Measurements from ENCODE around the gene NPAS4.
"Not testable (repeated sequence)": the region's sequence is repeated elsewhere in the genome, so short reads cannot be mapped to it uniquely, and the experiment has no call there.

The NPAS4 gene

GRCh38 chr11:66420671-66421476, at the start of gene NPAS4:
Gene NPAS4, plus strand, starts transcription at chr11:66421035. Its CDS starts 145 bp downstream, at chr11:66421180.
- Histone ChIP-seq H3K36me3 (replicated peaks; ENCODE audit: low read depth, low read length) (no peaks in the 10 kb centered on the region), H4K20me1 (ENCODE audit: insufficient read depth, low read length) (peaks cover 57% of the 10 kb centered on the region), H3K27me3 (ENCODE audit: low read depth, low read length) (peaks cover 16% of the 10 kb centered on the region), H3K79me2 (ENCODE audit: low read length) (no peaks in the 10 kb centered on the region), H3K9ac (ENCODE audit: low read length) (no peak within 1 kb of the TSS), H3K9me3 (ENCODE audit: insufficient read depth, low read length) (no peaks in the 10 kb centered on the region), H2AFZ (ENCODE audit: low read depth, low read length) (no peak within 1 kb of the TSS), H3K4me1 (ENCODE audit: low read length) (0 out of 2 replicates have a peak, but pooled peaks cover 6% of the 10 kb centered on the region), H3K4me2 (ENCODE audit: low read length) (no peak within 1 kb of the TSS), H3K4me3 (ENCODE audit: low read length) (no peak within 1 kb of the TSS), H3K27ac (ENCODE audit: low read length) (no peak within 1 kb of the TSS)
- no peak for TF ChIP-seq EZH2phosphoT487 (IDR thresholded peaks at IDR 0.05; ENCODE audit: low read depth)
- TF ChIP-seq CTCF (IDR thresholded peaks at IDR 0.05; ENCODE audit: low read depth, low read length) = no peak

- Histone ChIP-seq H4K20me1 (ENCODE audit: insufficient read depth, low read length) (no peaks in the 10 kb centered on the region), H3K4me3 (ENCODE audit: low read length) (peak within 1 kb of the TSS; percentile 78), H2AFZ (ENCODE audit: low read depth, low read length) (peak within 1 kb of the TSS; percentile 82), H3K9ac (ENCODE audit: low read length) (peak within 1 kb of the TSS; percentile 64), H3K79me2 (ENCODE audit: low read length) (no peaks in the 10 kb centered on the region), H3K4me2 (ENCODE audit: low read length) (peak within 1 kb of the TSS; percentile 91), H3K36me3 (replicated peaks; ENCODE audit: low read depth, low read length) (no peaks in the 10 kb centered on the region), H3K27me3 (ENCODE audit: low read depth, low read length) (no peaks in the 10 kb centered on the region), H3K9me3 (ENCODE audit: insufficient read depth, low read length) (no peaks in the 10 kb centered on the region), H3K27ac (ENCODE audit: low read length) (peak within 1 kb of the TSS; percentile 54), H3K4me1 (ENCODE audit: low read length) (peaks cover 12% of the 10 kb centered on the region)
- TF ChIP-seq EZH2phosphoT487 (IDR thresholded peaks at IDR 0.05; ENCODE audit: low read depth) (no peak), CTCF (IDR thresholded peaks at IDR 0.05; ENCODE audit: low read depth, low read length) (no peak)
Observed at GRCh38 chr11:66371627-66372415, 49.0 kb upstream of the NPAS4 start, which contains the start of gene SLC29A2. Gene SLC29A2, minus strand, starts transcription at chr11:66371760. Its CDS starts 169 bp downstream, at chr11:66371591.

GRCh38 chr11:66373265-66373664, 47.6 kb upstream of the NPAS4 start:
- H3K4me2 ChIP-seq (ENCODE audit: low read length) = peak overlapping the region; percentile 91
- H3K27me3 ChIP-seq (ENCODE audit: low read depth, low read length) = no peaks in the 10 kb centered on the region
- no peak overlapping the region for H3K27ac ChIP-seq (ENCODE audit: low read length)
- peaks cover 12% of the 10 kb centered on the region for H3K4me1 ChIP-seq (ENCODE audit: low read length)
- H3K4me3 ChIP-seq (ENCODE audit: low read length) = peak overlapping the region; percentile 78
- no peaks in the 10 kb centered on the region for H3K9me3 ChIP-seq (ENCODE audit: insufficient read depth, low read length)
- 0 out of 2 replicates have a peak overlapping the region, but pooled peaks have one; percentile 21 for H2AFZ ChIP-seq (ENCODE audit: low read depth, low read length)
- H3K9ac ChIP-seq (ENCODE audit: low read length) = no peak overlapping the region
- no peaks in the 10 kb centered on the region for H4K20me1 ChIP-seq (ENCODE audit: insufficient read depth, low read length)
- no peak for TF ChIP-seq EZH2phosphoT487 (IDR thresholded peaks at IDR 0.05; ENCODE audit: low read depth)
- no peak for TF ChIP-seq CTCF (IDR thresholded peaks at IDR 0.05; ENCODE audit: low read depth, low read length)
- H3K36me3 ChIP-seq (replicated peaks; ENCODE audit: low read depth, low read length) = no peaks in the 10 kb centered on the region
- no peaks in the 10 kb centered on the region for H3K79me2 ChIP-seq (ENCODE audit: low read length)

- Histone ChIP-seq H2AFZ (ENCODE audit: low read depth, low read length) (0 out of 2 replicates have a peak overlapping the region, but pooled peaks have one; percentile 21), H3K4me1 (ENCODE audit: low read length) (peaks cover 12% of the 10 kb centered on the region)
- H3K9ac ChIP-seq (ENCODE audit: low read length); H3K4me2 ChIP-seq (ENCODE audit: low read length); H3K4me3 ChIP-seq (ENCODE audit: low read length); H3K27ac ChIP-seq (ENCODE audit: low read length); H3K27me3 ChIP-seq (ENCODE audit: low read depth, low read length); H3K9me3 ChIP-seq (ENCODE audit: insufficient read depth, low read length); H4K20me1 ChIP-seq (ENCODE audit: insufficient read depth, low read length); H3K36me3 ChIP-seq (replicated peaks; ENCODE audit: low read depth, low read length); H3K79me2 ChIP-seq (ENCODE audit: low read length): not testable (repeated sequence)
Observed at GRCh38 chr11:66373690-66374287, 47.0 kb upstream of the NPAS4 start.

- not testable (repeated sequence) for H3K4me2 ChIP-seq (ENCODE audit: low read length); H2AFZ ChIP-seq (ENCODE audit: low read depth, low read length)
Observed at GRCh38 chr11:66380264-66380663, 40.6 kb upstream of the NPAS4 start.

GRCh38 chr11:66384316-66384715, 36.5 kb upstream of the NPAS4 start:
- H3K4me1 ChIP-seq (ENCODE audit: low read length); H3K79me2 ChIP-seq (ENCODE audit: low read length); H3K36me3 ChIP-seq (replicated peaks; ENCODE audit: low read depth, low read length); H3K9ac ChIP-seq (ENCODE audit: low read length); H3K27me3 ChIP-seq (ENCODE audit: low read depth, low read length); H4K20me1 ChIP-seq (ENCODE audit: insufficient read depth, low read length); H2AFZ ChIP-seq (ENCODE audit: low read depth, low read length); H3K27ac ChIP-seq (ENCODE audit: low read length); H3K9me3 ChIP-seq (ENCODE audit: insufficient read depth, low read length); H3K4me3 ChIP-seq (ENCODE audit: low read length); H3K4me2 ChIP-seq (ENCODE audit: low read length): not testable (repeated sequence)

More at GRCh38 chr11:66380264-66380663, 40.6 kb upstream of the NPAS4 start:
- H3K36me3 ChIP-seq (replicated peaks; ENCODE audit: low read depth, low read length); H3K79me2 ChIP-seq (ENCODE audit: low read length); H3K9me3 ChIP-seq (ENCODE audit: insufficient read depth, low read length); H3K9ac ChIP-seq (ENCODE audit: low read length); H3K4me1 ChIP-seq (ENCODE audit: low read length); H3K27ac ChIP-seq (ENCODE audit: low read length); H3K27me3 ChIP-seq (ENCODE audit: low read depth, low read length); H4K20me1 ChIP-seq (ENCODE audit: insufficient read depth, low read length); H3K4me3 ChIP-seq (ENCODE audit: low read length): not testable (repeated sequence)

All from OCI-LY3 (cell line).